GM18907 (cell line): Measurements from ENCODE around the gene CENPP.

Source experiments
- ATAC-seq: cut with Tn5 transposase; IDR thresholded peaks from one replicate; pipeline ENCODE4 v1.9.1; 2021; ENCODE audit warnings: mild to moderate bottlenecking, moderate library complexity; ENCODE audit not compliant: unreplicated experiment

Gene CENPP

GRCh38 chr9:92422611-92423338, 97.0 kb downstream of the CENPP start:
- no peak for ATAC-seq

- ATAC-seq: no peak
Measured at GRCh38 chr9:92423612-92424011, 97.9 kb downstream of the CENPP start.

- ATAC-seq: no peak
Measured at GRCh38 chr9:92424340-92424739, 98.6 kb downstream of the CENPP start, which contains the start of gene OMD. Gene OMD, minus strand, starts transcription at chr9:92424471. Its CDS starts 6,913 bp downstream, at chr9:92417558.

GRCh38 chr9:92425474-92425873, 99.7 kb downstream of the CENPP start:
- no peak for ATAC-seq

GRCh38 chr9:92426501-92427145, 100.9 kb downstream of the CENPP start:
- no peak for ATAC-seq

- ATAC-seq: no peak
Measured at GRCh38 chr9:92429836-92430235, 104.1 kb downstream of the CENPP start.

- no peak for ATAC-seq
Measured at GRCh38 chr9:92432350-92432749, 106.6 kb downstream of the CENPP start.

GRCh38 chr9:92432972-92433548, 107.3 kb downstream of the CENPP start:
- ATAC-seq: no peak

- no peak for ATAC-seq
Measured at GRCh38 chr9:92435263-92435662, 109.5 kb downstream of the CENPP start.

GRCh38 chr9:92438900-92439526, 113.3 kb downstream of the CENPP start:
- ATAC-seq: no peak

GRCh38 chr9:92439921-92440750, 114.4 kb downstream of the CENPP start:
- no peak for ATAC-seq

GRCh38 chr9:92440751-92441046, 114.9 kb downstream of the CENPP start:
- no peak for ATAC-seq

- no peak for ATAC-seq
Measured at GRCh38 chr9:92444841-92445240, 119.1 kb downstream of the CENPP start.

- no peak for ATAC-seq
Measured at GRCh38 chr9:92446536-92446935, 120.8 kb downstream of the CENPP start.

- no peak for ATAC-seq
Measured at GRCh38 chr9:92455217-92455616, 129.5 kb downstream of the CENPP start.

GRCh38 chr9:92457576-92457975, 131.8 kb downstream of the CENPP start:
- ATAC-seq: no peak

GRCh38 chr9:92463387-92463786, 137.6 kb downstream of the CENPP start:
- ATAC-seq: no peak

- no peak for ATAC-seq
Measured at GRCh38 chr9:92463984-92464383, 138.2 kb downstream of the CENPP start.

GRCh38 chr9:92467041-92467440, 141.3 kb downstream of the CENPP start:
- no peak for ATAC-seq

- ATAC-seq: no peak
Measured at GRCh38 chr9:92467511-92467910, 141.8 kb downstream of the CENPP start.

GRCh38 chr9:92468206-92468605, 142.5 kb downstream of the CENPP start:
- ATAC-seq: no peak
